Activated naive CD4-positive, alpha-beta T cell treated with Interleukin-2 at 50 U/mL for 16 hours (primary cell): ENCODE data around the gene FNTB.

Experiments used
- DNase-seq: peaks from one replicate; pipeline ENCODE4 v3.0.0-alpha.2; 2020

Gene FNTB

GRCh38 chr14:64983439-64984310 is 3.0 kb upstream of the FNTB start:
- DNase-seq, result no peak

DNA sequence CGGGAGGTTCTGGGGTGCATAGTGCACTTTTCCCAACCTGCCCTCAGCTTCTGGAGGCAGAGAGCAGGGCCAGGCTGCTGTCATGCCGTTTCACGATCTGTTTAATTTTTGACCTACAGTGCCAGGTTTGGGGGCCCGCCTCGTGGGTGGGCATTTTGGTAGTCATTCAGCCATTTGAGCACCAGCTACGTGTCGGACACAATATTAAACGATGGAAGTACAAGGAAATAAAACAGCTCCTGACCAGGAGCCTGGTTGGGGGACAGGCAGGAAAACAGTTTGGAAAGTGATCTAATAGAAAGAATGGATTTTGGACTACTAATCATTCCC is 708 bp downstream of the FNTB start:
- DNase-seq, result no peak

DNA sequence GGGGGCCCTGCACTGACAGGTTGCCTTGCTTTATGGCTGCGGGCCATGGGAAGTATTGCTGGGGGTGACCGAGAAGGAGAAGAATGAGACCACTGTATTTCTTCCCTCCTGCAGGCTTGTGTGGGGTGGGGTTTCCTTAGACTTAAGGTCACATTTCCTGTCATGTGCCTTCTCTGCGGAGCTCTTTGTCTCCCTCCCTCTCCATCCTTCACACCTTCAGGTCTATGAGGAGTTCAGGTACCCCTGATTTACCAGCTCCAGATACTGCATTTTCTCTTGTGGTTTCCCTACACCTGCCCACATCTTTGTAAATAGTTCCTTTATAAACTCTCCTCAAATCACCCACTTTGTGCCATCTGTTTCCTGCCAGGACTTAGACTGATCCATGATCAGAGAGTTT is 3.6 kb downstream of the FNTB start:
- DNase-seq, result no peak

DNA sequence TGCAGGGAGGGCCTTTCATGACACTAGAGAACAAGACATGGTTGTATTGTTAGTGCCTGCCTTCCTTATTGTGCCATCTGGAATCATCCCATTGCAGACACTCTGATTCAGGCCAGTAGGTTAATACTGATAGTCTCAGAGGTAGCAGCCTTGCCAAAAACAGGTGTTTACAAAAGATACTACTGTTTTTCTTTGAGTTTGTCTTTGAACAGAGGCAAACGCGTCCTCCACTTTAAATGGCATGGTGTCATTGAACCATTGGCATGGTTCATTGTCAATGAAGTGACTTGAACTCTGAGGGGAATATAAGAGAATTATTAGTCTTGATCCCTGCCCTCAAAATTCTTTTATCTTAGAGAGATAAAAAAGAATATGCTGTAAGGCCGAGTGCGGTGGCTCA is 4.2 kb downstream of the FNTB start:
- no peak for DNase-seq

DNA sequence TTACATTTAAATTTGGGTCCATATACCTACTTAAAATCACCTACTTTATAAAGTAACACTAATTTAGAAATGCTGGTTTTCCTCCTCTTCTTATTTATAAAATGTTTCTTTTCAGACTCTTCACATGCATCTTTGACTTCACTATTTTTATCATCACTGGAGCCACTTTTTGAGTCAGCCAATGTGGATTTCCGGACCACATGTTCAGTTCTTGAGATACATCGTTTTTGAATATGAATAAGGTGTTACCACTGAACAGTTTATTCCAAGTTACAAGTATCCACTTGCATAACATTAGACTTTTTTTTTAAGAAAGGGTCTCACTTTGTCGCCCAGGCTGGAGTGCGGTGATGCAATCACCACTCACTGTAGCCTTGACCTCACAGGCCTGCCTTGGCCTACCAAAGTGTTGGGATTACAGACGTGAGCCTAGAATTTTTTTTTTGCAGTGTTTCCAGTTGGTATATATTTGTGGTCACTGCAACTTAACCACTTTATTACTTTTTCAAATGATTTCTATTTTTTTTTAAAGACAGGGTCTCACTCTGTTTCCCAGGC is 5.7 kb downstream of the FNTB start:
- no peak for DNase-seq

DNA sequence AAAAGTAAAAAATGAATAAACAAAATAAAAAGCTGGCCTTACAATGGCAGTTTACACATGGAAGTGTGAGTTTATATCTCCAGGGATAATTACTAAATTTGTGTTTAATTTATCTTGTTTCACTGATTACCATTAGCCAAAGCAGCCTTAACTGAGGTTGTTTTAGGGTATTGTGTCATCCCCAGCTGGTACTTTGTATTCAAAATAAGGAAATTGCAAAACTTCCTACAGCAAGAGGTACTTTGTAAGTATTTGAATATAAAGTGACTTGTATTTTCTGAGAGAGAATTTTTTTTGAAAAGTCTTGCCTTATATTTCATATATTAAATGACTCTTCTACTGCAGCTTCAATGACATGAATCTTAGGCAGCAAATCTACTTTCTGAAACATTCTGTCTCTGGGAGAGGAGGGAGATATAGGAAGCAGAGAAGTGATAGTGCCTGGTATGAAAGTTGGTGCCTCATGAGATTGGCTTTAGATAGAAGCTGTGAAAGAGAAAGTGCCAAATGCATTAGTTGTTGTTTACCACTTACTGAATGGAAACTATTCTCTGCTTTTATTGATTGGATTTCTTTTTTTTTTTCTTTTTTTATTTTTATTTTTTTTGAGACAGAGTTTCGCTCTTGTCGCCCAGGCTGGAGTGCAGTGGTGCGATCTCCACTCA is 6.7 kb downstream of the FNTB start:
- no peak for DNase-seq

- no peak for DNase-seq
These were observed 7.8 kb downstream of the FNTB start for GRCh38 chr14:64994540-64994939.

GRCh38 chr14:64995291-64995690 is 8.6 kb downstream of the FNTB start:
- no peak for DNase-seq

DNA sequence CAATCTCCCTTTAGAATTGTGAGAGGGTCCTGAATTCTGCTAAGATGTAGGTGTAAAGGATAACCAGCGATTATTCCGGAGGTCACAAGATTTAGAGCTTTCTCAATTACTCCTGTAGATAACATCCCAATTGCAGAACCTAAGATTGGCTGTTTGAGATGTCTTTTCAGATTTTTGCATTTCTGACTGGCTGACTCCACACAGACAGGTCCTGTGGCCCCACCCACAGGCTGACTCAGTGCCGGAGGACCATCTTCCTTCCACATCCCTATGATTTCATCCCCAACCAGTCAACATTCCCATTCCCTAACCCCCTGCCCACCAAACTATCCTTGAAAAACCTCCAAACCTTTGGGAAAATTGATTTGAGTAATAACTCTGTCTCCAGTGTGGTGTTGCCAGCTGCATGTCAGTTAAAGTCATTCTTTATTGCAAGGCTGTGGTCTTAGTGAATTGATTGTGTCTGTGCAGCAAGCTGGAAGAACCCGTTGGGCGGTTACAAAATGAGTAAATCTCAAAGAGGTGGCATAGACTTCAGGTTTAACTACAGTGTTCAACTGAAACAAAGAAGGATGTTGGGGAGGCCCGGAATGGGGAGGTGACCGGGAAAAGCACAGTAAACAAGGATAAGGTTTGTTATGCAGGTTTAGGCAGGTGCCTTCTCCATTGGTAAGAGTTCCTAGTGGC is 10.6 kb downstream of the FNTB start:
- DNase-seq, result no peak

- DNase-seq, result no peak
These were observed 11.8 kb downstream of the FNTB start for GRCh38 chr14:64998455-64998931.

DNA sequence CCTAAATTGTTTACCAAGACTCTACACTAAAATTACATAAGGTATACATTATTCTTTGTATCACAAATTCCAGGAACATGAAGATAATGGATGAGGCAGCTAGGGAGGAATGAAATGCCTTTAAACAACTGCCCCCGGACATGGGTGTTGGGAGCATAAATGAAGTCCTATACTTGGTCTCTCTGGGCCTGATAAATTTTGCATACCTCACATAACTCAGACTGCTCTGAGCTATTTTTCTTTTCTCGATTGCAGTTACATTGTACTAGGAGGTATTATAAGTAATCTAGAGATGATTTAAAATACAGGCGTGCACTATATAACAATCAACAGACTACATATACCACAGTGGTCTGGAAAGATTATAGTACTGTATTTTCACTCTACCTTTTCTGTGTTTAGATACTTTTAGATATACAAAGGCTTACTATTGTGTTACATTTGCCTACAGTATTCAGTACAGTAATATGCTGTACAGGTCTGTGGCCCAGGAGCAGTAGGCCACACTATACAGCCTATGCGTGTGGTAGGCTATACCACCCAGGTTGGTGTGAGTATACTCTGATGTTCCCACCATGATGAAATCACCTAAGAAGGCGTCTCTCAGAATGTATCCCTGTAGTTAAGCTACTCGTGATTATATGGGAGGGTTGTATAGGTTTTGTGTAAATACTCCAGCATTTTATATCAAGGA is 14.3 kb downstream of the FNTB start:
- DNase-seq, result no peak

GRCh38 chr14:65001723-65002122 is 15.0 kb downstream of the FNTB start:
- no peak for DNase-seq

DNA sequence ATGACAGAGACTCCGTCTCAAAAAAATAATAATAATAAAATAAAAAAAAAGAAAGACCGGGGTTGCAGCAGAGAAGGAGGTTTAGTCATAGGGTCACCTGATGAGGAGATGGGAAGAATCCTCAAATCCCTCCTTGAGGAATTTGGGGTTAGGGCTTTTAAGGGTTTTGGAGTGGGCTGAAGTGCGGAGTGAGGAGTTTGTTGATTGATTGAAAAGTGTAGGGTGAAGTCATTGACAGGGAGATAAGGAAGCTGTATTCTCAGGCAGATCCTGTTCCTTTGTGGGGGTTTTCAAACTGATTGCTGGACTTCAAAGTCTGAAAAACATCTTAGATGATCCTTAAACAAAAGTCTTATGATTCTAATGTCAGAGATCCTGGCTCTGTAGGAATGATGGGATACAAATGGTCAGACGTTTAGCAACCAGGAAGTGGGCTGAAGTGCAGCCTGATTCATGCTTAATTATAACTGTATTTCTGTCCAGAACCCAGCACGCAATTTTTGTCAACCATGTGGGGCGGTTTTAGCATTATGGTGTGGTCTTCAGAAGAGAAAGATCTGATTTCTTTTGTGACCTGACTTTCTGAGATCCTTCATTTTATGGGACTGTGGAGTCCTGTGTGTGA is 16.0 kb downstream of the FNTB start:
- DNase-seq, result no peak

DNA sequence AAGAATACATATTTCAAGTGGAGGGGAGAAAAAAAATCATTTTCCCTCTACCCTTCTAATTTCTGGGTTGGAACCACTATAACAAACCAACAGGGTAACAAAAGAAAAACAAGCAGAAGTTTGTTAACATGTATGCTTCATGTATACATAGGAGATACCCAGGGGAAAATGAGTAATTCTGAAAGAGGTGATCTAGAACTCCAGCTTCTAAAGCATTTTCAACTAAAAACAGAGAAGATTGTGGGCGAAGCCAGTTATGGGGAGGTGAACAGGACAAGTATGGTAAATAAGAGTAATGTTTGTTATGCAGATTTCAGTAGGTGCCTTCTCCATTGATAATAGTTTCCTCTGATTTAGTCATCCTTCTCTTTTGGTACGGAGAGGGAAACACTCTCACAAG is 16.7 kb downstream of the FNTB start:
- no peak for DNase-seq

GRCh38 chr14:65006261-65006721 is 19.6 kb downstream of the FNTB start:
- DNase-seq, result no peak

DNA sequence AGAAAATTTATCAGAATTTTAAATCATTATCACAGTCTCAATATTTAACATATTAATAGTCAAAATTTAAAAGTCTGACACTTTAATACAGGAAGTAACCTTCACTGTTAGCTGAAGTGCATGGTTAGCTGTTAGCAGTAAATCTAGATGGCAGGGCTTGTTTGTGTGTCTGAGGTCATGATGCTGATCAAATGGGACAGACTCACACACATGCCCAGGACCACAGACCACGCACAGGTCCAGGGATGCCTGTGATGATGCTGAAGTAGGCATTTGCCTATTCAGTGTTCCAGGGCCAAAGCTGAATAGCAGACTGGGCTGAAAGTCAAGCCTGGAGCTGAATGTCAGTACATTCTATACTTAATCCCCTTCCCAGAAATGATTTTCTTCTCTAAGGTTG is 20.5 kb downstream of the FNTB start:
- no peak for DNase-seq

DNA sequence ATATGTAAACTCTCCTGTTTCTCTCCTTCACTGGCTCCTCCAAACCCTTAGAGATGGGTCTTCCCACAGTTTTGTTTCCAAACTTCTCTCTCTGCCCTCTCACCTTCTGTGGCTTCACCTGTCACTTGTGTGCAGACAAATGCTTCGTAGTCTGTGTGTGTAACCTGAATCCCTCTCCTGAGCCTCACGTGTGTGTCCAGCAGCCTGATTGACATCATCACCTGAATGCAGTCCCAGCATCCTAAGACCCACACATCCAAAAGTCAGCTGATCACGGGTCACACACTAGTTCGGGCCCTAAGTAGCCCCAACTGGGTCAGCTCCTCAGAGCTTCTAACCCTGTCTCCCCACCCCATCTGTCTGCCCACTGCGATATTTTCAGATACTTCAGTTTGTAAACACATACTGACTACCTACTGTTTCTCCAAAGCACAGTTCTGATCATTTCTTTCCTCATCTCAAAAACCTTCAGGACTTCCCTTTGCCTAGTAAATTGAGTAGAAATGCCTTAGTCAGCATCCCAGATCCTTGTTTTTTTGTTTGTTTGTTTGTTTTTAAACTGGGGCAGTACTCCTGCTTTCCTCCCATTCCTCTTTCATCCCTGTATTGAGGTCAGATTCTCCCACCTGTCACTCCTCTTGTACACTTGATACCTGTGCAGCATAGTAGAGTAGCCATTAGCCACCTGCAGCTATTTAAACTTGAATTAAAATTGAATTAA is 23.7 kb downstream of the FNTB start:
- no peak for DNase-seq

DNA sequence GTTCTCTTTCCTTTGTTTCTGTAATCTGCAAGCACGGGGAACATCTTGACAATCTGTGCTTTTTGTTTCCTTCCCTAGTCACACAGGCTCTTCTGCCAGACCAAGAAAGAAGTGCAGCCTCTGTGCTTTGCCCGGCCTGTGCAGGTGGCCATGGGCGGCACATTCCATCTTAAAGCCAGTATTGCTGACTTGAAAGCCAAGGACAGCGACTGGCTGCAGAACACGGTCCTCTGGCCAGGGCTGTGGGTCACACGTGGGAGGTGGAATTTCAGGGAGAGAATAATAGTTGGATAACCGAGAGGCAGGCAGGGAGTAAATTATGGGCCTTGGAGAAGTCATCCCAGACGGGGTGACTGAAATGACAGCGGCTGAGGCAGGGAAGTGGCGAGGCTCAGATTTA is 24.8 kb downstream of the FNTB start:
- no peak for DNase-seq

DNA sequence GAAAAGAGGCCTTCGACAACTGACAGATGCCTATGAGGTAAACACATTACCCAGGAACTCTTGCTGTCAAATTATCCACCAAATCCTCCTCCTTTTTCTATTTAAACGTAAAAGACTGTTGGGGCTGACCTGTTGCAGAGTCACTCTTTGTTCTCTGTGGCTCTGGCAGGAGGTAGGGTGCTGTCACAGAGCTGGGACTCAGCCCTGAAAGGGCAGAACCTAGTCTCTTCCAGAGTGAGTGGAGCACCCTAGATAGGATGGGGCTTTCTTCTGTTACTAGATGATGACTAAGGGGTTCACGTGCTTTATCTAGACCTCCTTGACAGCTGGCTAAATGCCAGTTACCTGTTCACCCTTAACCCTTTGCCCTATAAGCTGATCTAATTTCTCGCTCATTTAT is 25.7 kb downstream of the FNTB start:
- DNase-seq, result no peak

- no peak for DNase-seq
These were observed 28.7 kb downstream of the FNTB start for GRCh38 chr14:65015391-65015790.

DNA sequence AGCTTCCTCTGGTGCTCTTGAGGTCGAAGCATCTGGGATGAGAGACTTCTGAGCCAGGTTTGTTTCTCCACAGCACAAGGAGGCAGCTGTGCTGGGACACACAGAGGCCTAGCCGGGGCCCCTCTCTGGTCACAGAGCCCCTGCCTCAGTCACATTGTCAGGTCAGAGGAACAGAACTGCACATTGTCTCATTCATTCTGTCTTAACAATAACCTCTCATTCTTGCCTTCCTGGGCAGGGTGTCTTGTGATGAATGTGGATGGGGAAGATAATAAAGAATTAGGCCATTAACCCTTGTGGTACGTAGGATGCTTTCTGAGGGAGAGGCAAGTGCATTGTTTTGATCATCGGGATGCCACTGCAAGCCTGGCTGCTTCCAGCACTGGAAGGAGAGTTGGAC is 29.8 kb downstream of the FNTB start:
- no peak for DNase-seq
